ENCODE results near the gene MACROH2A1. TPM values are rescaled to one million over a fixed set of nuclear protein-coding genes. Genes with fewer than 3 reads are reported as not detected.

Gene MACROH2A1
- total RNA-seq, 1 experiment from 2014 or later = 83.8 TPM

DNA sequence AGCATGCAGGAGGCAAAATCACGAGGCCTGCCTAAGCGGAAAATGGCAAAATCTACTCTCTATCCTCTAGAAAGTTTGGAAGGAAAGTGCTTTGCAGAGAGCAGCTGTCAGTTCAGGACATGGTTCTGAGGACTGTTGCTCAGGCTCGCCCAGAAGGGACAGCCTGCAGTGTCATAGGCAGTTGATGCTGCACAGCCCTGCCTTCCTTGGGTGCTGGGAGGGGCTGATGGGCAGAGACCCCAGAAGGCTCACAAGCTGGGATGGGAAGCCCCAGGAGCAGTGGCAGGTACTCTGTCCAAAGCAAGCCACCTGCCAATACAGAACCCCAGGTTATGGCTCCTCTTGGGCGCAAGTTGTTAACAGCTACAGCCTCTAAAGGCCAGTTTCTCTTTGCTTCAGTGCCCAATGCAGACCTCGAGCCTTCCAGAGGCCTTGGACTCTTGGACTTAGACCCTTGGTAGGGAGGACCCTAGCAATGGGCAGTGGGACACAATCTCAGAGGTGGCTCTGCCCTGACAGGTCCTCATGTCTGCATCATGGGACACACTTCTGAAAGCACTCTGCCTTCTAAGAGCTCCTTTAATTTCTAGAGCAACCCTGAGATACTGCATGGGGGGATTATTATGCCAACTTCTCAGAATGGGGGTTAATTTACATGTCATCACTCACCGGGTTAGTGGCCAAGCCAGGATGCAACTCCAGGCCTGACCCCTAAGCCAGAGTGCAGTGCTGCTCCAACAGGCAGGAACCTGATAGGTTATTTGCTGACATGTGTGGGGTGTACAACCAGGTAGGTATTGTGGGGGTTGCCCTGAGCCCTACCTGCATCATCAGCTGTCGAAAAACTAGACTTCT, 57.1 kb downstream of the MACROH2A1 start (continued):
- TF ChIP-seq, protein P1, sequence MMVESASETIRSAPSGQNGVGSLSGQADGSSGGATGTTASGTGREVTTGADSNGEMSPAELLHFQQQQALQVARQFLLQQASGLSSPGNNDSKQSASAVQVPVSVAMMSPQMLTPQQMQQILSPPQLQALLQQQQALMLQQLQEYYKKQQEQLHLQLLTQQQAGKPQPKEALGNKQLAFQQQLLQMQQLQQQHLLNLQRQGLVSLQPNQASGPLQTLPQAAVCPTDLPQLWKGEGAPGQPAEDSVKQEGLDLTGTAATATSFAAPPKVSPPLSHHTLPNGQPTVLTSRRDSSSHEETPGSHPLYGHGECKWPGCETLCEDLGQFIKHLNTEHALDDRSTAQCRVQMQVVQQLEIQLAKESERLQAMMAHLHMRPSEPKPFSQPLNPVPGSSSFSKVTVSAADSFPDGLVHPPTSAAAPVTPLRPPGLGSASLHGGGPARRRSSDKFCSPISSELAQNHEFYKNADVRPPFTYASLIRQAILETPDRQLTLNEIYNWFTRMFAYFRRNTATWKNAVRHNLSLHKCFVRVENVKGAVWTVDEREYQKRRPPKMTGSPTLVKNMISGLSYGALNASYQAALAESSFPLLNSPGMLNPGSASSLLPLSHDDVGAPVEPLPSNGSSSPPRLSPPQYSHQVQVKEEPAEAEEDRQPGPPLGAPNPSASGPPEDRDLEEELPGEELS (CRISPR knock-in tag; IDR thresholded peaks at IDR 0.05) = no peak
- no peak for TF ChIP-seq ZNF423 (CRISPR knock-in tag; IDR thresholded peaks at IDR 0.05)

DNA sequence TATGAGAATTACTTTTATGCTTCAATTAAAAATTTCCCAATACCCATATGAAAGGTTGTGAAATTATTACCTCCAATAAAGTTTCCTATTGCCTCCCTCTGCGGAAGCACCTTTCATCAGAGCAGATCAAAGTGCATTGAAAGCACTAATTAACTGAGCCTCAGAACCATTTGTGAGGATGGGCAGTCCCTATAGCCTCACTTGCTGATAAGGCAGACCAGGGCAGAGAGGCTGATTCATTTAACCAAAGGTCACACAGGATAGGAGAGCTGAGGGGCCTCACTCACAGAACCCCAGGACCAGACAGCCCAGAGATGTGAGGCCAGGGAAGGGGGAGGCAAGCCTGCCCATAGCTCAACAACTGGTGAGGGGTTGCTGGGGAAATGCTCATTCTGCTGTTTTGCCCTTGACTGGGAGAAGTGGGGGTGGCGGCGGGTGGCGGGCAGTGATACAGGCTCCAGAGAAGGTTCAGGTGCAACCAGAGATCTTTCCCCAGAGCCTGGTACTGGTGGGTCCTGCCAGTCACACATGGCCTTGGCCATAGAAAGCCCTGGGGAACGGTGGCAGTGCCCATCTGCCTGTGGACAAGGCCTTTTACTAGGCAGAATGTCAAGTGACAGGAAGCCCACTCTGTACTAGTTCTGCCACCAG, 57.9 kb downstream of the MACROH2A1 start:
- CTCF ChIA-PET = no interaction called here
- Mint-ChIP-seq H3K27ac (no peak overlapping the region), H3K27me3 (ENCODE audit: low read depth) (no peaks in the 10 kb centered on the region), H3K36me3 (peaks cover 19% of the 10 kb centered on the region), H3K4me1 (no peaks in the 10 kb centered on the region), H3K4me3 (no peak overlapping the region), H3K9me3 (no peaks in the 10 kb centered on the region)
- POLR2A ChIA-PET = interaction anchor here (1.6 kb wide), 1 partner anchor 11 kb away, joined by 3 read pairs; no protein-coding TSS in a partner anchor
- TF ChIP-seq TP53 (CRISPR knock-in tag; IDR thresholded peaks at IDR 0.05) (no peak), SP1 (CRISPR knock-in tag; conservative IDR thresholded peaks at IDR 0.05) (no peak), NR2C2 (CRISPR knock-in tag; IDR thresholded peaks at IDR 0.05) (no peak), ZNF121 (CRISPR knock-in tag; IDR thresholded peaks at IDR 0.05) (no peak), RELA (CRISPR knock-in tag; IDR thresholded peaks at IDR 0.05; ENCODE audit: borderline replicate concordance) (no peak), ZNF219 (CRISPR knock-in tag; IDR thresholded peaks at IDR 0.05; ENCODE audit: borderline replicate concordance) (no peak), ELF4 (CRISPR knock-in tag; IDR thresholded peaks at IDR 0.05; ENCODE audit: low read depth) (no peak), FOXJ3 (CRISPR knock-in tag; IDR thresholded peaks at IDR 0.05; ENCODE audit: borderline replicate concordance) (no peak), MXD4 (CRISPR knock-in tag; IDR thresholded peaks at IDR 0.05; ENCODE audit: borderline replicate concordance) (no peak)
- TF ChIP-seq, protein P2, sequence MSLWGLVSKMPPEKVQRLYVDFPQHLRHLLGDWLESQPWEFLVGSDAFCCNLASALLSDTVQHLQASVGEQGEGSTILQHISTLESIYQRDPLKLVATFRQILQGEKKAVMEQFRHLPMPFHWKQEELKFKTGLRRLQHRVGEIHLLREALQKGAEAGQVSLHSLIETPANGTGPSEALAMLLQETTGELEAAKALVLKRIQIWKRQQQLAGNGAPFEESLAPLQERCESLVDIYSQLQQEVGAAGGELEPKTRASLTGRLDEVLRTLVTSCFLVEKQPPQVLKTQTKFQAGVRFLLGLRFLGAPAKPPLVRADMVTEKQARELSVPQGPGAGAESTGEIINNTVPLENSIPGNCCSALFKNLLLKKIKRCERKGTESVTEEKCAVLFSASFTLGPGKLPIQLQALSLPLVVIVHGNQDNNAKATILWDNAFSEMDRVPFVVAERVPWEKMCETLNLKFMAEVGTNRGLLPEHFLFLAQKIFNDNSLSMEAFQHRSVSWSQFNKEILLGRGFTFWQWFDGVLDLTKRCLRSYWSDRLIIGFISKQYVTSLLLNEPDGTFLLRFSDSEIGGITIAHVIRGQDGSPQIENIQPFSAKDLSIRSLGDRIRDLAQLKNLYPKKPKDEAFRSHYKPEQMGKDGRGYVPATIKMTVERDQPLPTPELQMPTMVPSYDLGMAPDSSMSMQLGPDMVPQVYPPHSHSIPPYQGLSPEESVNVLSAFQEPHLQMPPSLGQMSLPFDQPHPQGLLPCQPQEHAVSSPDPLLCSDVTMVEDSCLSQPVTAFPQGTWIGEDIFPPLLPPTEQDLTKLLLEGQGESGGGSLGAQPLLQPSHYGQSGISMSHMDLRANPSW (CRISPR knock-in tag; conservative IDR thresholded peaks at IDR 0.05; ENCODE audit: low read depth) = no peak
- TF ChIP-seq, protein P3, sequence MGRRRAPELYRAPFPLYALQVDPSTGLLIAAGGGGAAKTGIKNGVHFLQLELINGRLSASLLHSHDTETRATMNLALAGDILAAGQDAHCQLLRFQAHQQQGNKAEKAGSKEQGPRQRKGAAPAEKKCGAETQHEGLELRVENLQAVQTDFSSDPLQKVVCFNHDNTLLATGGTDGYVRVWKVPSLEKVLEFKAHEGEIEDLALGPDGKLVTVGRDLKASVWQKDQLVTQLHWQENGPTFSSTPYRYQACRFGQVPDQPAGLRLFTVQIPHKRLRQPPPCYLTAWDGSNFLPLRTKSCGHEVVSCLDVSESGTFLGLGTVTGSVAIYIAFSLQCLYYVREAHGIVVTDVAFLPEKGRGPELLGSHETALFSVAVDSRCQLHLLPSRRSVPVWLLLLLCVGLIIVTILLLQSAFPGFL (CRISPR knock-in tag; IDR thresholded peaks at IDR 0.05; ENCODE audit: borderline replicate concordance) = no peak
- TF ChIP-seq, protein P4, sequence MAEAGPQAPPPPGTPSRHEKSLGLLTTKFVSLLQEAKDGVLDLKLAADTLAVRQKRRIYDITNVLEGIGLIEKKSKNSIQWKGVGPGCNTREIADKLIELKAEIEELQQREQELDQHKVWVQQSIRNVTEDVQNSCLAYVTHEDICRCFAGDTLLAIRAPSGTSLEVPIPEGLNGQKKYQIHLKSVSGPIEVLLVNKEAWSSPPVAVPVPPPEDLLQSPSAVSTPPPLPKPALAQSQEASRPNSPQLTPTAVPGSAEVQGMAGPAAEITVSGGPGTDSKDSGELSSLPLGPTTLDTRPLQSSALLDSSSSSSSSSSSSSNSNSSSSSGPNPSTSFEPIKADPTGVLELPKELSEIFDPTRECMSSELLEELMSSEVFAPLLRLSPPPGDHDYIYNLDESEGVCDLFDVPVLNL (CRISPR knock-in tag; IDR thresholded peaks at IDR 0.05; ENCODE audit: borderline replicate concordance, low read depth) = no peak
- TF ChIP-seq, protein P5, sequence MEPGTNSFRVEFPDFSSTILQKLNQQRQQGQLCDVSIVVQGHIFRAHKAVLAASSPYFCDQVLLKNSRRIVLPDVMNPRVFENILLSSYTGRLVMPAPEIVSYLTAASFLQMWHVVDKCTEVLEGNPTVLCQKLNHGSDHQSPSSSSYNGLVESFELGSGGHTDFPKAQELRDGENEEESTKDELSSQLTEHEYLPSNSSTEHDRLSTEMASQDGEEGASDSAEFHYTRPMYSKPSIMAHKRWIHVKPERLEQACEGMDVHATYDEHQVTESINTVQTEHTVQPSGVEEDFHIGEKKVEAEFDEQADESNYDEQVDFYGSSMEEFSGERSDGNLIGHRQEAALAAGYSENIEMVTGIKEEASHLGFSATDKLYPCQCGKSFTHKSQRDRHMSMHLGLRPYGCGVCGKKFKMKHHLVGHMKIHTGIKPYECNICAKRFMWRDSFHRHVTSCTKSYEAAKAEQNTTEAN (CRISPR knock-in tag; IDR thresholded peaks at IDR 0.05) = no peak
- TF ChIP-seq, protein P6, sequence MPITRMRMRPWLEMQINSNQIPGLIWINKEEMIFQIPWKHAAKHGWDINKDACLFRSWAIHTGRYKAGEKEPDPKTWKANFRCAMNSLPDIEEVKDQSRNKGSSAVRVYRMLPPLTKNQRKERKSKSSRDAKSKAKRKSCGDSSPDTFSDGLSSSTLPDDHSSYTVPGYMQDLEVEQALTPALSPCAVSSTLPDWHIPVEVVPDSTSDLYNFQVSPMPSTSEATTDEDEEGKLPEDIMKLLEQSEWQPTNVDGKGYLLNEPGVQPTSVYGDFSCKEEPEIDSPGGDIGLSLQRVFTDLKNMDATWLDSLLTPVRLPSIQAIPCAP (CRISPR knock-in tag; IDR thresholded peaks at IDR 0.05) = no peak
- DNase-seq (ENCODE audit: low spot score) (no peak), ATAC-seq (no peak)
